ENCODE measurements around the gene ZNF496.

The ZNF496 gene

GRCh38 chr1:247343801-247344200 lies 12.1 kb upstream of the ZNF496 start:
- Mint-ChIP-seq H3K36me3 (ENCODE audit: low read depth) (peaks cover 4% of the 10 kb centered on the region), H3K27me3 (peaks cover 8% of the 10 kb centered on the region), H3K27ac (no peak overlapping the region), H3K4me1 (ENCODE audit: low read depth) (peaks cover 15% of the 10 kb centered on the region), H3K9me3 (no peaks in the 10 kb centered on the region), H3K4me3 (no peak overlapping the region)

- no peak overlapping the region for H3K27ac Mint-ChIP-seq
- H3K9me3 Mint-ChIP-seq, result no peaks in the 10 kb centered on the region
- H3K27me3 Mint-ChIP-seq, result no peaks in the 10 kb centered on the region
- H3K4me1 Mint-ChIP-seq (ENCODE audit: low read depth), result peaks cover 23% of the 10 kb centered on the region
- H3K4me3 Mint-ChIP-seq, result no peak overlapping the region
- H3K36me3 Mint-ChIP-seq (ENCODE audit: low read depth), result peaks cover 13% of the 10 kb centered on the region
Measured at GRCh38 chr1:247338723-247339275, 7.1 kb upstream of the ZNF496 start.

GRCh38 chr1:247337961-247338360 lies 6.3 kb upstream of the ZNF496 start:
- H3K27ac Mint-ChIP-seq, result no peak overlapping the region
- peaks cover 20% of the 10 kb centered on the region for H3K4me1 Mint-ChIP-seq (ENCODE audit: low read depth)
- no peak overlapping the region for H3K4me3 Mint-ChIP-seq
- no peaks in the 10 kb centered on the region for H3K9me3 Mint-ChIP-seq
- H3K36me3 Mint-ChIP-seq (ENCODE audit: low read depth), result peaks cover 15% of the 10 kb centered on the region
- H3K27me3 Mint-ChIP-seq, result no peaks in the 10 kb centered on the region

- Mint-ChIP-seq H3K27me3 (no peaks in the 10 kb centered on the region), H3K36me3 (ENCODE audit: low read depth) (peaks cover 15% of the 10 kb centered on the region), H3K27ac (no peak overlapping the region), H3K4me3 (no peak overlapping the region), H3K9me3 (no peaks in the 10 kb centered on the region), H3K4me1 (ENCODE audit: low read depth) (peaks cover 20% of the 10 kb centered on the region)
Measured at GRCh38 chr1:247337250-247337746, 5.6 kb upstream of the ZNF496 start.

DNA sequence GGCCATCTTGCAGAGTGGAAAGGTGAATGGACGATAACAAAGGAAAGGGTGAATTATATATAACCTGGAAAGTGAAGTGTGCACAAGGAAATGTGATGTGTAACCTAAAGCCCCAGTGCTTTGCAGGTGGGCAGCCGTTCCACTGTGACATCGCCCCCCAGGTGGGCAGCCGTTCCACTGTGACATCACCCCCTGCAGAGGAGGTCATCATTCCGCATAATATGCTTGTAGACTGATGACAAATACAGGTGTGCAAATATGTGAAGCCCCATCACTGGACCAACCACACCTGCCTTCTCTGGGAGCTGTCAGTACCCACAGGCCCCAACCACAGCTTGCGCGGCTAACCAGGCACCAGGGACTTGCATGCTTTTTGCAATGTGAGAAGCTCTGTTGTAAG lies 4.7 kb upstream of the ZNF496 start:
- Mint-ChIP-seq H3K4me3 (no peak overlapping the region), H3K4me1 (ENCODE audit: low read depth) (peaks cover 20% of the 10 kb centered on the region), H3K9me3 (no peaks in the 10 kb centered on the region), H3K27me3 (no peaks in the 10 kb centered on the region), H3K36me3 (ENCODE audit: low read depth) (peaks cover 15% of the 10 kb centered on the region), H3K27ac (no peak overlapping the region)

DNA sequence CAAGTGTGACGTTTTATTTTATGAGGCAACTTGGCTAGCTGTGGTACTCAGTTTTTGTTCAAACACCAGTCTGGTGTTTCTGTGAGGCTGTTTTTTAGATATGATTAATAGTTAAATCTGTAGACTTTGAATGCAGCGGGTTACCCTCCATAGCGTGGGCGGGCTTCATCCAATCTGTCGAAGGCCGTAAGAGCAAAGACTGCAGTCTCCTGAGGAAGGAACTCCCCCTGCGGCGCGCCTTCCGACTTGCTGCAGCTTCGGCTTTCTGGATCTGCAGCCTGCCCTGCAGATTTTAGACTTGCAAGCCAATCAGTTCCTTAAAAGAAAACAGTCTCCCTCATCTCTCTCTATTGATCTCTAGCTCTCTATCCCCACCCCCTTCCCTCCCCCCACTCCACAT lies 4.2 kb upstream of the ZNF496 start:
- no peak overlapping the region for H3K27ac Mint-ChIP-seq
- no peak overlapping the region for H3K4me3 Mint-ChIP-seq
- no peaks in the 10 kb centered on the region for H3K27me3 Mint-ChIP-seq
- H3K36me3 Mint-ChIP-seq (ENCODE audit: low read depth), result peaks cover 15% of the 10 kb centered on the region
- peaks cover 20% of the 10 kb centered on the region for H3K4me1 Mint-ChIP-seq (ENCODE audit: low read depth)
- H3K9me3 Mint-ChIP-seq, result no peaks in the 10 kb centered on the region

DNA sequence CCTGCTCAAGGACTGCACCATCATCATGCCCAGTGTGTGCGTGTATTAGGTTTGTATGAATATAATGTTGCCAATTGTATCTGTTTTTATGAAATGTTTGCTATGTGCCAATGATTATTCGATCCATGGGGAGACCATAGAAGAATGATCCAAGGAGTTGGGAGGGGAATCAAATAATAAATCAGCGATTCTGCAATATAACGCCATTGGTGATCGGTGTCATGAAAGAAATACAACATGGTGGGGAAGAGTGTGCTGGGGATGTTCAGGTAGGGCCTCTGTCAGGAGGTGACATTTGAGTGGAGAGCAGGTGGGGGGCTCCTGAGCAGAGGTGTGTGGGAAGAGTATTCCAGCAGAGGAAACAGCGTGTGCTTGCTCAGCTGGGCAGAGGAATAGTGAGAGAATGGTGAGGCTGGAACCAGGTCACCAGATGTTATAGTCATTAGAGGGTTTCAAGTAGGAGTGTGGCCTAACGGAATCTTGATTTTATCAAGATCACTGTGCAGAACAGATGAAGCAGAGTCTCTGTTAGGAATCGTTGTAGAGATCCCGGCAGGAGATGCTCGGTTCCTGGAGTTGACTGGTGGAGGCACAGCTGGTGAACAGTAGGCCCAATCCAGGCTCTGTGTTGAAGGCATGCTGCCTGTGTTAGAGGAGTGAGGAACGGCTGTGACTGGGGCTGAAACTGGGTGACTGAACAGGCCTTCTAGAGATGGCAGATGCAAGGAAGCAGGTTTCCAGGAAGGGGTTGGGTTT lies 2.9 kb upstream of the ZNF496 start:
- Mint-ChIP-seq H3K4me3 (no peak overlapping the region), H3K9me3 (no peaks in the 10 kb centered on the region), H3K27ac (no peak overlapping the region), H3K4me1 (ENCODE audit: low read depth) (peaks cover 31% of the 10 kb centered on the region), H3K36me3 (ENCODE audit: low read depth) (peaks cover 19% of the 10 kb centered on the region), H3K27me3 (no peaks in the 10 kb centered on the region)

DNA sequence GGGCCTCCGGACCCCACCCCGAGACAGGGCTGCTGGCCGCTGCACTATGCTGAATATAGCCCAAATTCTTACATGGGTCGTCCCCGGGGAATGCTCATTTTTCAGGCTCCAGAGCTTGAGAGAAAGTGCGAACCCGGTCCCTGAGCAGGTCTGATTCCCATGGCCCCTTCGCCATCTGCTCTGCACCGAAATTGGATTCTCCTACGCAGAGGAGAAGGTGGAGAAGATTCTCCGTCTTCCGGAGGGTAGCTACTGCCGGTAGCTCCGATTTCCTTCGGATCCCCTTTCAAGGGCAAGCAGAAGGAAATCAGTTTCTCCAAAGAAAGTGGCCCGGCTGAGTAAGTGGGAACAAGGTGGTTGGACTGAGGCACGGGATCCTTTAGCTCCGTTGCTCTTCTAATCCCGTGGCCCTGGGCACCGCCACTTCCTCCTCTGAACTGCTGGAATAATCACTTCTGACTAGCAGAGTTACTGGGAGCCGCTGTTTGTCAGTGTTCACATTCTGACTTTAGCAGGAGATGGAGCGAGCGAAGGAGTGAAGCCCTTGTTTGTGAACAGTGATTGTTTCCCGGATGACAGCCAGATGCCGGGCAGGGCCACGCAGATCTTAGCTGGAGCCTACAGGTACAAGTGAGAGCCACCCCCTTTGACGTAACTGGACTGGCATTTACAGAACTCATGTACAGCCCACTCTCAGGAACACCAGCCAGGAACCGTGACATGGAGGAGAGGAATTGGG lies 1.1 kb upstream of the ZNF496 start:
- Mint-ChIP-seq H3K9me3 (no peaks in the 10 kb centered on the region), H3K27me3 (no peaks in the 10 kb centered on the region), H3K36me3 (ENCODE audit: low read depth) (peaks cover 26% of the 10 kb centered on the region), H3K27ac (peak overlapping the region; percentile 79), H3K4me1 (ENCODE audit: low read depth) (peaks cover 31% of the 10 kb centered on the region), H3K4me3 (peak overlapping the region; percentile 80)

DNA sequence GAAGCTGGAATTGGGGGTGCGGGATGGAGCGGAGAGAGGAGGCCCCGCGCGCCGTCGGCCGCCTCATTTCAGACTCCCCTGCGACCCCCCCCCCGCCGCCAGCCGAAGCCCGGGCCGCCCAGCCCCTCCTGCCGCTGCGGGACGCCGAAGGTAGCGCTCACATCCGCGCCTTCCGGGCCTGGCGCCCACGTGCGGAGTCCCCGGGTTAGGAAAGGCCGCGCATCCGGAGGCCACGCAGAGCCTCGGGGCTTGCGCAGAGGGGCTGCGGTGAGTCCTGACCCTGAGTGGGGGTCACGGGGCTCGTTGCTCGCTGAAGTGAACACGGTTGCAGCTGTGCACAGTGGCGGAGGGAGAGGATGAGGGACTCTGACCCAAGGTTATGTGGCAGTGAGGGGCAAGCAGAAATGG lies 552 bp upstream of the ZNF496 start:
- Mint-ChIP-seq H3K4me3 (peak overlapping the region; percentile 80), H3K9me3 (no peaks in the 10 kb centered on the region), H3K4me1 (ENCODE audit: low read depth) (peaks cover 31% of the 10 kb centered on the region), H3K27ac (peak overlapping the region; percentile 79), H3K36me3 (ENCODE audit: low read depth) (peaks cover 27% of the 10 kb centered on the region), H3K27me3 (no peaks in the 10 kb centered on the region)

- H3K4me3 Mint-ChIP-seq, result peak overlapping the region; percentile 87
- no peaks in the 10 kb centered on the region for H3K9me3 Mint-ChIP-seq
- peaks cover 37% of the 10 kb centered on the region for H3K4me1 Mint-ChIP-seq (ENCODE audit: low read depth)
- H3K27me3 Mint-ChIP-seq, result no peaks in the 10 kb centered on the region
- peaks cover 31% of the 10 kb centered on the region for H3K36me3 Mint-ChIP-seq (ENCODE audit: low read depth)
- peak overlapping the region; percentile 77 for H3K27ac Mint-ChIP-seq
Measured at GRCh38 chr1:247331172-247331524, 519 bp downstream of the ZNF496 start.

GRCh38 chr1:247330548-247331171 lies 1.0 kb downstream of the ZNF496 start:
- H3K36me3 Mint-ChIP-seq (ENCODE audit: low read depth), result peaks cover 33% of the 10 kb centered on the region
- peaks cover 37% of the 10 kb centered on the region for H3K4me1 Mint-ChIP-seq (ENCODE audit: low read depth)
- no peaks in the 10 kb centered on the region for H3K27me3 Mint-ChIP-seq
- peak overlapping the region; percentile 77 for H3K27ac Mint-ChIP-seq
- peak overlapping the region; percentile 87 for H3K4me3 Mint-ChIP-seq
- H3K9me3 Mint-ChIP-seq, result no peaks in the 10 kb centered on the region

- Mint-ChIP-seq H3K4me1 (ENCODE audit: low read depth) (peaks cover 32% of the 10 kb centered on the region), H3K9me3 (no peaks in the 10 kb centered on the region), H3K4me3 (no peak overlapping the region), H3K36me3 (ENCODE audit: low read depth) (peaks cover 40% of the 10 kb centered on the region), H3K27me3 (no peaks in the 10 kb centered on the region), H3K27ac (no peak overlapping the region)
Measured at GRCh38 chr1:247329097-247329617, 2.5 kb downstream of the ZNF496 start.

GRCh38 chr1:247328311-247328710 lies 3.4 kb downstream of the ZNF496 start:
- Mint-ChIP-seq H3K9me3 (no peaks in the 10 kb centered on the region), H3K36me3 (ENCODE audit: low read depth) (peaks cover 40% of the 10 kb centered on the region), H3K27me3 (no peaks in the 10 kb centered on the region), H3K4me3 (no peak overlapping the region), H3K4me1 (ENCODE audit: low read depth) (peaks cover 29% of the 10 kb centered on the region), H3K27ac (no peak overlapping the region)

- H3K27ac Mint-ChIP-seq, result no peak overlapping the region
Measured at GRCh38 chr1:247326411-247327130, 5.1 kb downstream of the ZNF496 start.

More at GRCh38 chr1:247326411-247327130, 5.1 kb downstream of the ZNF496 start:
- peaks cover 31% of the 10 kb centered on the region for H3K4me1 Mint-ChIP-seq (ENCODE audit: low read depth)
- no peaks in the 10 kb centered on the region for H3K9me3 Mint-ChIP-seq
- no peaks in the 10 kb centered on the region for H3K27me3 Mint-ChIP-seq
- H3K36me3 Mint-ChIP-seq (ENCODE audit: low read depth), result peaks cover 50% of the 10 kb centered on the region
- no peak overlapping the region for H3K4me3 Mint-ChIP-seq
